MM.1S (cell line): ENCODE results near the gene WDR1.

Source experiments
- DNase-seq: peaks from one replicate; pipeline ENCODE4 v3.0.0-alpha.2; 2015
- H2AFZ ChIP-seq: fragments of 300-600 bp; sonication (generic); 2 replicates; pipeline ENCODE4 v1.6.0; 2016; ENCODE audit warnings: antibody characterized with exemption, low read length
- H3F3A ChIP-seq: fragments of 300-600 bp; sonication (generic); 2 replicates; pipeline ENCODE4 v1.6.1; 2016; ENCODE audit warnings: mild to moderate bottlenecking, antibody characterized with exemption, low read length, moderate library complexity, mixed read lengths; ENCODE audit not compliant: insufficient read depth
- H3K27ac ChIP-seq: fragments of 300-600 bp; sonication (generic); 2 replicates; pipeline ENCODE4 v1.5.1; 2016; ENCODE audit warnings: mild to moderate bottlenecking, low read length
- H3K27me3 ChIP-seq: fragments of 300-600 bp; sonication (generic); replicated peaks from 2 replicates; pipeline ENCODE4 v1.6.0; 2016; ENCODE audit warnings: low read length; ENCODE audit not compliant: insufficient read depth
- H3K36me3 ChIP-seq: fragments of 300-600 bp; sonication (generic); replicated peaks from 2 replicates; pipeline ENCODE4 v1.6.1; 2016; ENCODE audit warnings: mild to moderate bottlenecking, low read length, mixed read lengths; ENCODE audit not compliant: insufficient read depth
- H3K4me1 ChIP-seq: fragments of 300-600 bp; sonication (generic); 2 replicates; pipeline ENCODE4 v1.6.1; 2016; ENCODE audit warnings: low read length, mixed read lengths
- H3K4me2 ChIP-seq: fragments of 300-600 bp; sonication (generic); 2 replicates; pipeline ENCODE4 v1.6.0; 2016; ENCODE audit warnings: low read depth, low read length
- H3K4me3 ChIP-seq: fragments of 300-600 bp; sonication (generic); 2 replicates; pipeline ENCODE4 v1.5.1; 2016; ENCODE audit warnings: low read length, mixed read lengths
- H3K79me2 ChIP-seq: fragments of 300-600 bp; sonication (generic); 2 replicates; pipeline ENCODE4 v1.6.1; 2016; ENCODE audit warnings: mixed run types, low read length, mixed read lengths
- H3K9ac ChIP-seq: fragments of 300-600 bp; sonication (generic); 2 replicates; pipeline ENCODE4 v1.6.1; 2016; ENCODE audit warnings: low read length, mixed read lengths
- H3K9me2 ChIP-seq: fragments of 300-600 bp; sonication (generic); replicated peaks from 2 replicates; pipeline ENCODE4 v1.6.1; 2016; ENCODE audit warnings: mild to moderate bottlenecking, low read length, mixed read lengths; ENCODE audit not compliant: insufficient read depth
- H3K9me3 ChIP-seq: fragments of 300-600 bp; sonication (generic); replicated peaks from 2 replicates; pipeline ENCODE4 v1.6.1; 2016; ENCODE audit warnings: mild to moderate bottlenecking, low read length, mixed read lengths; ENCODE audit not compliant: insufficient read depth
- H4K20me1 ChIP-seq: fragments of 300-600 bp; sonication (generic); 2 replicates; pipeline ENCODE4 v1.6.1; 2016; ENCODE audit warnings: mild to moderate bottlenecking, low read length, moderate library complexity, mixed read lengths; ENCODE audit not compliant: insufficient read depth
- CTCF ChIP-seq: fragments of 300-600 bp; sonication (generic); IDR thresholded peaks from 2 replicates; pipeline ENCODE4 v1.5.1; 2016; ENCODE audit warnings: antibody characterized with exemption, low read length, mixed read lengths
- EZH2 ChIP-seq: fragments of 300-600 bp; sonication (generic); optimal IDR thresholded peaks from 2 replicates; pipeline ENCODE3; 2017; ENCODE audit warnings: low read depth, mild to moderate bottlenecking, antibody characterized with exemption, low read length, mixed read lengths
- EZH2phosphoT487 ChIP-seq: fragments of 300-600 bp; sonication (generic); IDR thresholded peaks from 2 replicates; pipeline ENCODE4 v1.6.1; 2018; ENCODE audit warnings: antibody characterized with exemption, low read length

The WDR1 gene

GRCh38 chr4:10081218-10081606 is 35.4 kb downstream of the WDR1 start:
- Histone ChIP-seq H4K20me1 (no peaks in the 10 kb centered on the region), H3K9me2 (no peaks in the 10 kb centered on the region), H3K9me3 (no peaks in the 10 kb centered on the region), H3K4me2 (no peak overlapping the region), H3K27ac (no peak overlapping the region), H3F3A (no peaks in the 10 kb centered on the region), H3K4me3 (no peak overlapping the region), H3K79me2 (peaks cover 14% of the 10 kb centered on the region; the same call in 1 of the 2 replicates), H3K4me1 (no peaks in the 10 kb centered on the region), H3K9ac (no peak overlapping the region), H3K36me3 (peaks cover 16% of the 10 kb centered on the region; the same call in 1 of the 2 replicates), H3K27me3 (no peaks in the 10 kb centered on the region), H2AFZ (no peak overlapping the region)
- TF ChIP-seq EZH2 (no peak), EZH2phosphoT487 (no peak), CTCF (no peak)
- DNase-seq, result no peak

- H3K9ac ChIP-seq, result no peak overlapping the region
- no peak overlapping the region for H3K4me3 ChIP-seq
- H4K20me1 ChIP-seq, result no peaks in the 10 kb centered on the region
- no peak overlapping the region for H2AFZ ChIP-seq
- no peak for DNase-seq
- H3K9me2 ChIP-seq, result no peaks in the 10 kb centered on the region
- no peak overlapping the region for H3K4me2 ChIP-seq
- no peak overlapping the region for H3K27ac ChIP-seq
- TF ChIP-seq EZH2phosphoT487, result no peak
- no peaks in the 10 kb centered on the region for H3K4me1 ChIP-seq
- peaks cover 13% of the 10 kb centered on the region; the same call in 1 of the 2 replicates for H3K36me3 ChIP-seq
- H3K9me3 ChIP-seq, result no peaks in the 10 kb centered on the region
- peaks cover 14% of the 10 kb centered on the region; the same call in 1 of the 2 replicates for H3K79me2 ChIP-seq
- H3K27me3 ChIP-seq, result no peaks in the 10 kb centered on the region
- H3F3A ChIP-seq, result no peaks in the 10 kb centered on the region
These were observed 35.9 kb downstream of the WDR1 start for GRCh38 chr4:10080589-10081217.

- DNase-seq, result no peak
- no peaks in the 10 kb centered on the region for H3K9me3 ChIP-seq
- no peaks in the 10 kb centered on the region for H4K20me1 ChIP-seq
- no peaks in the 10 kb centered on the region for H3K4me1 ChIP-seq
- no peaks in the 10 kb centered on the region for H3K27me3 ChIP-seq
- H3K9ac ChIP-seq, result no peak overlapping the region
- H3K4me3 ChIP-seq, result no peak overlapping the region
- no peak overlapping the region for H3K27ac ChIP-seq
- no peak overlapping the region for H2AFZ ChIP-seq
- H3K4me2 ChIP-seq, result no peak overlapping the region
- no peaks in the 10 kb centered on the region for H3K9me2 ChIP-seq
- H3K79me2 ChIP-seq, result peaks cover 14% of the 10 kb centered on the region; the same call in 1 of the 2 replicates
- H3F3A ChIP-seq, result no peaks in the 10 kb centered on the region
- peaks cover 15% of the 10 kb centered on the region for H3K36me3 ChIP-seq
- TF ChIP-seq EZH2phosphoT487 (no peak), CTCF (no peak), EZH2 (no peak)
These were observed 36.5 kb downstream of the WDR1 start for GRCh38 chr4:10079912-10080588.

GRCh38 chr4:10079256-10079655 is 37.3 kb downstream of the WDR1 start:
- Histone ChIP-seq H3K9me3 (no peaks in the 10 kb centered on the region), H4K20me1 (no peaks in the 10 kb centered on the region), H3K4me3 (no peak overlapping the region), H3K4me1 (no peaks in the 10 kb centered on the region), H3K27ac (no peak overlapping the region), H3K9ac (no peak overlapping the region), H3K27me3 (no peaks in the 10 kb centered on the region), H2AFZ (no peak overlapping the region), H3K4me2 (no peak overlapping the region), H3K79me2 (peaks cover 8% of the 10 kb centered on the region; the same call in 1 of the 2 replicates), H3K36me3 (peaks cover 23% of the 10 kb centered on the region), H3F3A (no peaks in the 10 kb centered on the region), H3K9me2 (no peaks in the 10 kb centered on the region)
- DNase-seq, result no peak
- TF ChIP-seq EZH2phosphoT487 (no peak), CTCF (no peak), EZH2 (no peak)
